Smooth muscle cell (in vitro differentiated cells): Measurements from ENCODE around the gene TMEM44. TPM values are rescaled to one million over a fixed set of nuclear protein-coding genes. Genes with fewer than 3 reads are reported as not detected.

Experiments
- DNase-seq: peaks from one replicate; lab custom pipeline; 2025; ENCODE audit not compliant: unreplicated experiment; lab: John Stamatoyannopoulos, UW
- H2AFZ ChIP-seq: fragments of 200-600 bp; sonication (generic); 2 replicates; pipeline ENCODE4 v1.6.0; 2016; ENCODE audit warnings: antibody characterized with exemption, low read depth, mild to moderate bottlenecking
- H3F3A ChIP-seq: fragments of 200-600 bp; sonication (generic); 2 replicates; pipeline ENCODE4 v1.6.0; 2017; ENCODE audit warnings: antibody characterized with exemption, low read depth
- H3K27ac ChIP-seq: fragments of 200-600 bp; sonication (generic); 2 replicates; pipeline ENCODE4 v1.5.1; 2016; ENCODE audit warnings: low read depth, mild to moderate bottlenecking
- H3K27me3 ChIP-seq: fragments of 200-600 bp; sonication (generic); 2 replicates; pipeline ENCODE4 v1.6.1; 2016; ENCODE audit warnings: low read depth, mild to moderate bottlenecking
- H3K36me3 ChIP-seq: fragments of 200-600 bp; sonication (generic); 2 replicates; pipeline ENCODE4 v1.5.1; 2016; ENCODE audit warnings: low read depth
- H3K4me1 ChIP-seq: fragments of 200-600 bp; sonication (generic); 2 replicates; pipeline ENCODE4 v1.5.1; 2016; ENCODE audit warnings: low read depth
- H3K4me2 ChIP-seq: fragments of 200-600 bp; sonication (generic); 2 replicates; pipeline ENCODE4 v1.6.0; 2016; ENCODE audit warnings: mild to moderate bottlenecking
- H3K4me3 ChIP-seq: fragments of 200-600 bp; sonication (generic); 2 replicates; pipeline ENCODE4 v1.5.1; 2016; ENCODE audit warnings: mild to moderate bottlenecking
- H3K79me2 ChIP-seq: fragments of 200-600 bp; sonication (generic); 2 replicates; pipeline ENCODE4 v1.6.0; 2016; ENCODE audit warnings: low read depth, mild to moderate bottlenecking
- H3K9ac ChIP-seq: fragments of 200-600 bp; sonication (generic); 2 replicates; pipeline ENCODE4 v1.6.0; 2016; ENCODE audit warnings: low read depth
- H3K9me3 ChIP-seq: fragments of 200-600 bp; sonication (generic); replicated peaks from 2 replicates; pipeline ENCODE4 v1.5.1; 2016; ENCODE audit warnings: low read depth
- H4K20me1 ChIP-seq: fragments of 200-600 bp; sonication (generic); 2 replicates; pipeline ENCODE4 v1.6.0; 2016; ENCODE audit warnings: low read depth
- WGBS: methylation state at CpG from one replicate; pipeline ENCODE4 v1.1.7; 2016; ENCODE audit warnings: low lambda C conversion rate; 5-methylcytosine and 5-hydroxymethylcytosine counted together
- polyA plus RNA-seq: library from polyadenylated mRNA; unstranded; fragments of >200 nt; fragmentation: Nextera tagmentation; extraction: Ambion mirVana; gene quantifications from 2 replicates; pipeline ENCODE4 v1.2.1, GENCODE V29; 2016
- total RNA-seq: library from RNA; depleted of rRNA; stranded (reverse); fragments of >200 nt; gene quantifications from 2 replicates; pipeline ENCODE4 v1.2.3, GENCODE V29; 2014
- TF ChIP-seq, protein P1 (sequence below): fragments of 200-600 bp; sonication (generic); IDR thresholded peaks from 2 replicates; pipeline ENCODE4 v1.5.1; 2017; ENCODE audit warnings: borderline replicate concordance, mild to moderate bottlenecking, antibody characterized with exemption; ENCODE audit not compliant: insufficient read depth, poor library complexity, severe bottlenecking

Gene TMEM44
- total and polyA plus RNA-seq, 2 experiments from 2014 or later: 12.7 to 18.4 TPM

DNA sequence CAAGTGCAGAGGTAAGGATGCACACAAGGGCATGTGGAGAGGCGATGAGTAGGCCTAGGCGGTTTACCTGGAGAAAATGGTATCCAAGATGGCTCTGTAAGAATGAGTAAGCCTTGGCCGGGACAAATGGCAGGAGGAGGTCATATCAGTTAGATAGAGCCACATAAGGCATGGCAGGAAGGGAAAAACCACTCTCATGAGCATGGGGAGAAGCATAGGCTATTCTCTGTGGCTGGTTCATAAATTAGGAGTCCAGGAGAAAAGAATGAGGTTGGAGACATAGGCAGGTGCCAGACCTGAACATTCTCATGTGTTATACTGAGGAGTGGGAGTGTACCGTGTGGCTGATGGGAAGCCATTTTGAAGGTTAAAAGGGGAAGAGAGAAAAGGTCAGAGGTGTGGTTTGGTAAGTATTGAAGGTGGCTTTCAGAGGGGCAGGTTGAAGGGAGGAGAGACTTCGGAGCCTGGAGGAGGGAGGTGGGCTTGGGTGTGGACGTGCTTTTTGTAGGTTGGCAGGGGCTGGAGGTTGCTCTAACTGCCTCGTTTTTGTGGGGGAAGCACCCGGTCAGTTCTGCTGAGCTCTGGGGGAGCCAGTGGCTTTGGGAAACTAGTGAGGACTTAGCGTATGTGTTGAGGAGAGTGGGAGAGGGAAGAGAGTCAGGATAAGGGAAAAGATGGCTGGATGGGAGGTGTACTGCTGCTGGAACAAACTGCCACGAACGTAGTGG lies 47.8 kb upstream of the TMEM44 start:
- TF ChIP-seq, protein P1, sequence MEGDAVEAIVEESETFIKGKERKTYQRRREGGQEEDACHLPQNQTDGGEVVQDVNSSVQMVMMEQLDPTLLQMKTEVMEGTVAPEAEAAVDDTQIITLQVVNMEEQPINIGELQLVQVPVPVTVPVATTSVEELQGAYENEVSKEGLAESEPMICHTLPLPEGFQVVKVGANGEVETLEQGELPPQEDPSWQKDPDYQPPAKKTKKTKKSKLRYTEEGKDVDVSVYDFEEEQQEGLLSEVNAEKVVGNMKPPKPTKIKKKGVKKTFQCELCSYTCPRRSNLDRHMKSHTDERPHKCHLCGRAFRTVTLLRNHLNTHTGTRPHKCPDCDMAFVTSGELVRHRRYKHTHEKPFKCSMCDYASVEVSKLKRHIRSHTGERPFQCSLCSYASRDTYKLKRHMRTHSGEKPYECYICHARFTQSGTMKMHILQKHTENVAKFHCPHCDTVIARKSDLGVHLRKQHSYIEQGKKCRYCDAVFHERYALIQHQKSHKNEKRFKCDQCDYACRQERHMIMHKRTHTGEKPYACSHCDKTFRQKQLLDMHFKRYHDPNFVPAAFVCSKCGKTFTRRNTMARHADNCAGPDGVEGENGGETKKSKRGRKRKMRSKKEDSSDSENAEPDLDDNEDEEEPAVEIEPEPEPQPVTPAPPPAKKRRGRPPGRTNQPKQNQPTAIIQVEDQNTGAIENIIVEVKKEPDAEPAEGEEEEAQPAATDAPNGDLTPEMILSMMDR: no peak
- Histone ChIP-seq H3K36me3 (no peaks in the 10 kb centered on the region), H2AFZ (no peak overlapping the region), H3K27ac (no peak overlapping the region), H3K4me2 (no peak overlapping the region), H3K79me2 (peaks cover 2% of the 10 kb centered on the region), H3F3A (peaks cover 8% of the 10 kb centered on the region), H3K27me3 (no peaks in the 10 kb centered on the region), H3K9ac (no peak overlapping the region), H3K4me1 (no peaks in the 10 kb centered on the region), H3K9me3 (no peaks in the 10 kb centered on the region), H4K20me1 (peaks cover 1% of the 10 kb centered on the region), H3K4me3 (no peak overlapping the region)
- no peak for DNase-seq
- 77% methylated on average over 11 of the region's 11 CpGs for WGBS

- Histone ChIP-seq H4K20me1 (no peaks in the 10 kb centered on the region), H3F3A (no peaks in the 10 kb centered on the region), H3K4me2 (no peak overlapping the region), H2AFZ (no peak overlapping the region), H3K79me2 (peaks cover 5% of the 10 kb centered on the region), H3K27ac (no peak overlapping the region), H3K27me3 (no peaks in the 10 kb centered on the region), H3K4me1 (peaks cover 4% of the 10 kb centered on the region), H3K36me3 (no peaks in the 10 kb centered on the region), H3K4me3 (no peak overlapping the region), H3K9ac (no peak overlapping the region), H3K9me3 (no peaks in the 10 kb centered on the region)
- TF ChIP-seq, protein P1: no peak
- DNase-seq: no peak
- 67% methylated on average over 1 of the region's 1 CpG for WGBS
Observed at GRCh38 chr3:194676471-194676870, 43.3 kb upstream of the TMEM44 start.

GRCh38 chr3:194675680-194676079 lies 42.5 kb upstream of the TMEM44 start:
- Histone ChIP-seq H3F3A (no peaks in the 10 kb centered on the region), H3K27ac (no peak overlapping the region), H3K9me3 (no peaks in the 10 kb centered on the region), H3K36me3 (no peaks in the 10 kb centered on the region), H3K9ac (no peak overlapping the region), H3K79me2 (peaks cover 13% of the 10 kb centered on the region), H2AFZ (no peak overlapping the region), H4K20me1 (peaks cover 7% of the 10 kb centered on the region), H3K27me3 (no peaks in the 10 kb centered on the region), H3K4me2 (no peak overlapping the region), H3K4me1 (peaks cover 12% of the 10 kb centered on the region), H3K4me3 (no peak overlapping the region)
- TF ChIP-seq, protein P1: no peak
- DNase-seq: no peak
- WGBS: 69% methylated on average over 4 of the region's 4 CpGs
